GM13976 (cell line): ENCODE results near the gene AQP10.

Source experiments
- DNase-seq: peaks from one replicate; pipeline ENCODE4 v3.0.0; 2012; ENCODE audit warnings: low spot score
- in situ Hi-C: fragments of 300-500 bp; cut with MboI; formaldehyde crosslinking; loops from one replicate; pipeline ENCODE4 v1.12.0; 2022; ENCODE audit warnings: low sequenced_read_pairs, mixed read lengths, inconsistent platforms; ENCODE audit not compliant: unreplicated experiment
- TF ChIP-seq, protein P1 (sequence below): IDR thresholded peaks from 2 replicates; pipeline ENCODE4 v1.5.1; 2012; ENCODE audit warnings: borderline replicate concordance, mild to moderate bottlenecking; ENCODE audit not compliant: insufficient read depth; ENCODE audit errors: extremely low read depth, missing control alignments, control extremely low read depth

Gene AQP10

DNA sequence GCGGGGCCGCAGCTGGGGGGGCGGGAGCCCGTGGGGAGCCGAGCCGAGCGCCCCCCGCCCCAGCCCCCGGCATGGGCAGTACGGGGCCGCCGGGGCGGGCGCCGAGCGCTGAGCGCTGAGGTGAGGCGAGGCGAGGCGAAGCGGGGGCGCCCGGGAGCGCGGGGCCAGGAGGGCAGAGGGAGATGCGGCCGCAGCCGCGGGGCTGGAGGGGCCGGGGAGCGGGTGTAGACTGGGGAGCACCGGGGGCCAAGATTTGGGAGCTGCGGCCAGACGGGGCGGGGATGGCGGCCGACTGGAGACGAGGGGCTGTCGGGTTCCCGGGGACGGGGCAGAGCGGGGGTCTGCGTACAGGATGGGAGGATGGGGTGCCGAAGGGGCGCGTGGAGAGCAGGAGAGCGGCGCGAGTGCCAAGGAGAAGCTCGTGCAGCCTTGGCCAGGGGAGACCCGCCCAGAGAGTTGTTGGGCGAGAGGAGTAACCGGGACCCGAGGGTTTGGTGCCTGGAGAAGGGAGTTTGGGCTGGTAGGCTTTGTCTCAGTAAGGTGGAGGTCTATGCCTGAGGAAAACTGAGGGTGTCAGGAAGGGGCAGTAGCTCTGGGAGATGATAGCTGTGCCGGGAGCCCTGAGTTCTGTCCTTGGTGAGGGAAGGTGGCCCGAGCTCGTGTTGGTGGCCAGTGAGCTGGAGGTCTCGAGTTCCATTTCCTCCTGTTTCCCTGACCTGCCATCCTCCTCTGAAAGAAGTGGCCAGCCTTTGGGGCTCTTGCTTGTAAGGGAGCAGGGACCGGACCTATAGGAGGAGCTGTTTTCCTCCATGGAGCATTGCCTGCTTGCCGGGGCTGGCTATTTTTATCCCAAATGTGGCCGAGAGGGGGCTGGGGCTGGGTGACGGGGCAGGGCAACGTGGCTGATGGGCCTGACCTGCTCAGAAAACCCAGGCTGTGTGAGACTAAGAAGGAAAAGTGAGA is 5.0 kb downstream of the AQP10 start:
- in situ Hi-C loops = no loop called here
- TF ChIP-seq, protein P1, sequence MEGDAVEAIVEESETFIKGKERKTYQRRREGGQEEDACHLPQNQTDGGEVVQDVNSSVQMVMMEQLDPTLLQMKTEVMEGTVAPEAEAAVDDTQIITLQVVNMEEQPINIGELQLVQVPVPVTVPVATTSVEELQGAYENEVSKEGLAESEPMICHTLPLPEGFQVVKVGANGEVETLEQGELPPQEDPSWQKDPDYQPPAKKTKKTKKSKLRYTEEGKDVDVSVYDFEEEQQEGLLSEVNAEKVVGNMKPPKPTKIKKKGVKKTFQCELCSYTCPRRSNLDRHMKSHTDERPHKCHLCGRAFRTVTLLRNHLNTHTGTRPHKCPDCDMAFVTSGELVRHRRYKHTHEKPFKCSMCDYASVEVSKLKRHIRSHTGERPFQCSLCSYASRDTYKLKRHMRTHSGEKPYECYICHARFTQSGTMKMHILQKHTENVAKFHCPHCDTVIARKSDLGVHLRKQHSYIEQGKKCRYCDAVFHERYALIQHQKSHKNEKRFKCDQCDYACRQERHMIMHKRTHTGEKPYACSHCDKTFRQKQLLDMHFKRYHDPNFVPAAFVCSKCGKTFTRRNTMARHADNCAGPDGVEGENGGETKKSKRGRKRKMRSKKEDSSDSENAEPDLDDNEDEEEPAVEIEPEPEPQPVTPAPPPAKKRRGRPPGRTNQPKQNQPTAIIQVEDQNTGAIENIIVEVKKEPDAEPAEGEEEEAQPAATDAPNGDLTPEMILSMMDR = no peak
- DNase-seq = peak; percentile 53

DNA sequence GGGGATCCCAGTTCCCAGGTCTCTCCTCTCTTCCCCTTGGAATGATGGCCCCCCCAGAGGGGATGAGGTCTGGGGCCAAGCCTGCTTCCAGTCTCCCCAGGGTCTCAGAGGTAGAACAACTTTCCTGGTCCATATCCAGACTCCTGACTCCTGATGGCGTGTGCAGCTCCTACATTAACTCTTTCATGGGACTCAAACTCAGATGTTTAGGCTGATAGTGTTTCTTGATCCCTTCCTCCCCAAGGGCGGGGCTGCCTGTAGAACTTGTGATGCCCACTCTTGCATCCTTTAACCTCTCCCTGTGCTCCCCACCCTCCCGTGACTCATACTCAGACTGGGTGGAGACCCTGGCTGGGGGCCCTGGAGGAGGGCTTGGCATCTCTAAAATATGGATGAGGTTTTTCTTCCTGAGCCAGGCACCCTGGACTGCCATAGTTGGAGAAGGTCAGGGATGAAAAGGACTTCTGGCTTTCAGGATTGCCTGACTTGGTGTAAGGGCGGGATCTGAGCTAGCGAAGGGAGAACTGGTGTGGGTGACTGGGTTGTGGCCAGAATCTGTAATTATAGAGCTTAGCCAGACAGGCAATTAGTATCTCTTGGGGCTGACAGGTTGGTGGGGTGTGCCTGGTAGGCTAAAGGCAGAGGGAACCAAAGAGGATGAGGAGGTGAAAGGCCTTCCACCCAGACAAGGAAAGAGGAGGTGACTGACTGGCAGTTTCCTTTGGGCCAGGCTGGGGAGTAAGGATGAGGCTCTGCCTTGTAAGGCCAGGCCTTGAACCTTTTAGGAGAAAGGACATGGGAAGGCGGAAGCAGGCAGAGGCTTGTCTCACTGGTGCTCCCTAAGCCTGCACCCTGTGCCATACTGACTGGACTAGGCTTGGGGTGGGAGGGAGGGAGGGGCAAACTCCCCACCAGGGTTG is 5.9 kb downstream of the AQP10 start:
- in situ Hi-C loops = no loop called here
- no peak for DNase-seq
- TF ChIP-seq, protein P1 = no peak

DNA sequence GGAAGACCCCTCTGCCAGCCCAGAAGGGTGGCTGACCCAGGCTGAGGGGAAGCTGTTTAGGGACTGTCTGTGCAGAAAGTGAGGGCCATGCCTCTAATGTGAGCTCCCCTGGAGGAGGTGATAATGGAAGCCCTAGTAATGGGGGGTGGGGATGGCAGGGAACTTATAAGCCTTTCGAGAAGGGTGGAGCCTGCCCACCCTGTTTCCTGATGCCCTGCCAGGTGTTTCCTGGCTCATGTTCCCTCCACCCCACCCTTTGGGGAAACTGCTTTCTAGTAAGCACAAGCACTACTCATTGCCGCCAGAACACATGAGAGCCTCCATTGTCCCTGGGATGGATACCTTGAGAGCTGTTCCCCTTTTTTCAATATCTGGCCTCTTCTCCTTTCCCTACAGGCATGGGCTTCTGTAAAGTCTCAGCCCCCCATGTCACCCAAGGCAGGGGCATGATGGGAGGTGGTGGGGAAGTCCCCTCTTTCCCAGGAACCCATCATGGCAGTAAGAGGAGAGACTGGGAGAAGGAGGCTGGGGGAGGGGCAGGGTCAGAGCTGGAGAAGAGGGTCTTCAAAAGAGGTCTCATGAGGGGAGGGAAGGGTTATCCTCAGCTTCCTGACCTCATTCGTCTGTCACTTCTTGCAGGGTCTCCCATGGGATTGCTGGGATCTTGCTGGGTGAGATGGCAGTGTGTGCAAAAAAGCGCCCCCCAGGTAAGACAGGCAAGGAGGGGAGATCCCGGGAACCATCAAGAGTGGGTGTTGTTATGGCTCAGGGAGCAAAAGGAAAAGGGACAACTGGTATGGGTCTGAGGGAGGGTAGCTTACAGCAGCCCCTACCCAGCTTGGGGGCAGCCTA is 6.8 kb downstream of the AQP10 start:
- in situ Hi-C loops = no loop called here
- TF ChIP-seq, protein P1 = no peak

DNA sequence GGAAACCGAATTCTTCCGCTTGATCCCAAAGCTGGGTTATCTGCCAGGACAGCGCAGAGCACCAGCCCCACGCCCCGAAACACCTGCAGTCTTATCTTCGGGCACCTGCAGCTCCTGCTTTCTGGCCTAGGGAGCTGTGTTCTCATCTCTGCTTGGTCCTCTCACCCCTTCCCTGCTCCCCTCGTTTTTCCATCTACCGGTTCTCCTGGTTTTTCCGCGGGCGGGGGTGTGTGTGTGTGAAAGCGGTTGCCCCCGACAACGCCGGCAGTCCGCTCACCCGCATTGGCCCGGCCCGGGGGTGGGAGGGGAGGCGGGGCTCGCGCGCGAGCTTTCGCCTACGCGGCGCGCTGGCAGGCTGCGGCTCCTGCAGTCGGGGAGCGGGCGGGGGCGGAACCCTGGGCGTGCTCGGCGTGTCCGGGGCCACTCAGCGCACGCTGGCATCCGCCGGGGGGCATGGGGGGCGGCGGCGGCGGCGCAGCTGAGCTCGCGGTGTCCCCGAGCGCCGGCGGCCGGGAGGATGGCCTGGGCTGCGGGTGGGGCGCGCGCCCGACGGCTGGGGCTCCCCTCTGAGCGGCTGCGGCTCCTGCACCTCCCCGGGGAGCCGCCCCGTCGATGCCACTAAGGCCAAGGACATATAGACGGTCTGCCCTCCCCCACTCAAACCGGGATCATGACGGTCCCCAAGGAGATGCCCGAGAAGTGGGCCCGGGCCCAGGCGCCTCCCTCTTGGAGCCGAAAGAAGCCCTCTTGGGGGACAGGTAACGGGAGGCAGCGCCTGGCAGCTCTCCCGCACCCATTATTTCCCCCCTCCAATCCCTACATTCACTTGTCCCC is 7.6 kb downstream of the AQP10 start:
- TF ChIP-seq, protein P1 = no peak
- in situ Hi-C loops = no loop called here
- peak; percentile 85 for DNase-seq

More for the DNA sequence above, 6.8 kb downstream of the AQP10 start:
- no peak for DNase-seq

DNA sequence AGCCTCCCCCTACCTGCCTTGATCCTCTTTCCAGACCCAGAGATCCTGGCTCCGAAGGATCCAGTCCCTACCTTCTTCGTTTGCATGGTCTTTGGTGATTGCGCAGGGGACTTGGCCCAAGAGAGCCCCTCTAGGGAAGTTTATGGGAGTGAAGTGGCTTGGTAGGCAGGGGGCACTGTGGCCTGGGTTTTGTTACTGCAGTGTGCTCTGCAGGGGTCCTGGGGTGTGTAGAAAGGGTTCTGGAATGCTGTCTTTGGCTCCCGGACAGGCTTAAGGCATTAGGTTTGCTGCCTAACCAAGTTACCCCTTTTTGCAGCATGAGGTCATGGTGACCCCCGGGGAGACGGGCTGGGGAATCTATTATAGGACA is 8.2 kb downstream of the AQP10 start:
- TF ChIP-seq, protein P1 = no peak
- DNase-seq = no peak
- in situ Hi-C loops = no loop called here
